ENCODE measurements around the gene THUMPD3.

THUMPD3 gene

GRCh38 chr3:9397906-9398699 lies 35.2 kb downstream of the THUMPD3 start:
- DNase-seq: no peak

- DNase-seq: no peak
Measured at GRCh38 chr3:9398700-9399336, 36.0 kb downstream of the THUMPD3 start.

DNA sequence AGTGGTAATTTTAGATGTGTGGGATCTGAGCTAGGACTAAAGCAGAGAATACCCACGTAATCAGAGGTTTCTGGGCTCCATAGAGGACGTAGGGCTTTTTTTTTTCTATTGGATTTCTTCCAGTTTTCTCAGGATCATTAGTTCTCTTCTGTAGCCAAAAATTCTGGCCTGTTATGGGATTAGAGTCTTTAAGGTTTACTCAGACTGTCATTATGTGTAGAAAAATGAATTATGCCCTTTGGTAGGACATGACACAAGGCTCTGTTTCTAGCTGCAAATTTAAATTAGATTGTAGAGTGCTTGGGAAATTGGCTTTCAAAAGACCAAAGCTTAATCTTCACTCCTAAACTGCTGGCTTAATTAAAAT lies 36.5 kb downstream of the THUMPD3 start:
- DNase-seq: no peak

- peak; percentile 12 for DNase-seq
Measured at GRCh38 chr3:9399746-9400145, 36.9 kb downstream of the THUMPD3 start.

GRCh38 chr3:9400616-9401015 lies 37.8 kb downstream of the THUMPD3 start:
- no peak for DNase-seq

DNA sequence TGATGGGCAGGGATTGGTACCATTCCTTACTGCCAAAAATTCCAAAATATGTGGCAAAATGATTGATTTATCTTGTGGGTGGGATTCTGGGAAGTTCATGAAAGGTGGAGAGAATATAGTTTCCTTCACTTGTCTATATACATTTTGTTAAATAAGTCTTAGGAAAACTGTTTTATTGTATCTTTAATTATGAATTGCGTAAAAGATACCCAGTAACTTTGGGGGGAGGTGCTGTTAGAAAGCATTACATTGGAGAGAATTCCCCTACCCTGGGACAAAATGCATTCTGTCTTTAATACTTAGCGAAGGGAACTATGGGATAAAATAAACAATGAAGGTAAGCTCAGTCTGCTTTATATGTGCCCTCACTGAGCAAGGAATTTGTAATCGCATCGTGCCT lies 39.1 kb downstream of the THUMPD3 start:
- no peak for DNase-seq

- DNase-seq: no peak
Measured at GRCh38 chr3:9402410-9403228, 39.8 kb downstream of the THUMPD3 start.

- DNase-seq: no peak
Measured at GRCh38 chr3:9403463-9403862, 40.6 kb downstream of the THUMPD3 start.

GRCh38 chr3:9404680-9405079 lies 41.8 kb downstream of the THUMPD3 start:
- no peak for DNase-seq

- no peak for DNase-seq
Measured at GRCh38 chr3:9405756-9406155, 42.9 kb downstream of the THUMPD3 start.

DNA sequence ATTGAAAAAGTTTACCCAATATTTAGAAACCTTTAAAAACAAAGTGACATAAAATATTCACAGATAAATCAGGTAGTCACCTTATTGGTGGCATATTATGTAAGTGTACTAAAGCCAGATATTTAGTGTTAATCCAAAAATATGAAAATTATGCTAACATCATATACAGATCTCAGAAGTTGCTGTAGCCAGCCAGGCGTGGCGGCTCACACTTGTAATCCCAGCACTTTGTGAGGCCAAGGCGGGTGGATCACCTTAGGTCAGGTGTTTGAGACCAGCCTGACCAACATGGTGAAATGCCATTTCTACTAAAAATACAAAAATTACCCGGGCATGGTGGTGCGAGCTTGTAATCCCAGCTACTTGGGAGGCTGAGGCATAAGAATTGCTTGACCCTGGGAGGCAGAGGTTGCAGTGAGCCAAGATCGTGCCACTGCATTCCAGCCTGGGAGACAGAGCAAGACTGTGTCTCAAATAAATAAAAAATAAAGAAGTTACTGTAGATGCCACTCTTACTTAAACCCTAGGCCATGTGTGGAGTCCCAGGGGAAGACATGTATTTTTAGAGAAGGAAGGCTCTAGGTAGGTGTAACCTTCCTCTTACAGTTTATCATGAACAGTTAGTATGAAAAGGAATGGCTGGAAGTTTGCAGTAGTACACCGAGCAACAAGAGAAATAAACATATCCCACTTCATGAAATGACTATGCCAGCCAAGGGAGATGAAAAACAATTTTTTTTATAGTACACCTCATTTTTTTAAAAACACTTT lies 44.2 kb downstream of the THUMPD3 start:
- DNase-seq: no peak

DNA sequence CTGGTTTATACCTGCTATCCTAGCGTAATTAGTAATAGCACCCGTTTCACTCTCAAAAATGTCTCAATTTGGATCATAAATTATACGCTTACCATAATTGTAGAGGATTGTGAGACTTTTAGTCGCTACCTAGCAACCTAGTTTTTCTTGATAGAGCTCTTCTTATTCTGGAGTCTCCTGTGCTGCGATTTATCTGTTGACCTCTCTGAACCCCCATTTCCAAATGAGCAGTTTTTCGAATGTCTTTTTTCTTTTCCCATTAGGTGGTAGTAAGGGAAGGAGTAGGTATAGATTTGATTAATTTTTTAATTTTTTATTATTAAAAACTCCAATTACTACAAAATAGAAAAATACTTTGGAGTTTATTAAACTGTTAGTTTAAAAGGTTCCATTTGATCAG lies 45.2 kb downstream of the THUMPD3 start:
- no peak for DNase-seq

GRCh38 chr3:9408546-9408945 lies 45.7 kb downstream of the THUMPD3 start:
- no peak for DNase-seq

GRCh38 chr3:9409981-9410854 lies 47.4 kb downstream of the THUMPD3 start:
- no peak for DNase-seq

DNA sequence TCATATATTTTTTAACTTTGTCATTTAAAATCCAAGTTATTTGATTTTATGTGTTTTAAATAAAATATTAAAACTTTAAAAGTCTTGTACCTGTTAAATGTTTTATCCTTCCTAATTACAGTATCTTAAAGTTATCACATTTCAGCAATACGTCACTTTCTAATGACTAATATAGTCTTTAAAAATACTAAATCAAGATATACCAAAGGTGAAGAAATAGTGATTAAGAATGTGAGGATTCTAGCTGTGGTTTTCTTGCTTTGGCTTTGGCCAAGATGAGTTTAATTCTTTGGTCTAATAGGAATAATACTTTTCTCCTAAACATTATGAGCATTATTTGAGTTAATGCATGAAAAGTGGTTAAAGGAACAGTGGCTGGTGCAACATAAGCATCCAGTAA lies 48.4 kb downstream of the THUMPD3 start:
- DNase-seq: no peak

- no peak for DNase-seq
Measured at GRCh38 chr3:9412293-9412692, 49.4 kb downstream of the THUMPD3 start.

DNA sequence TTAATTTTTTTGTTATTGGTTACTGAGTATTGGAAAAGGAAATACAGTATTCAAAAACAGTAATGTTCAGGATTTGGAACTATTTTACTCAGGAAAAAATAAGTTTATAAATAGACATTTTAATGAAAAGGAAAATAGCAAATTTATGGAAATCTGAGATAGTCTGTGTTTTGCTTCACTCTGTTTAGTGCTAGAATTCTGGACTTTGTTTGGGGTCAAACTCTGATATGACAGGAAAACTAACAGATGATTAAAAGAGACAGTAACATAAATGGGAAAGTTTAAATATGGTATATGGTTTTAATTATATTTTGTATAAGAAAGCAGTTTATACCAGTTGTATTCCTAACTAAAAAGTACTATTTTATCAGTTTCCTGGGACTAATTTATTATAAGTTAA lies 52.0 kb downstream of the THUMPD3 start:
- no peak for DNase-seq

GRCh38 chr3:9415485-9416138 lies 52.8 kb downstream of the THUMPD3 start:
- DNase-seq: no peak

- no peak for DNase-seq
Measured at GRCh38 chr3:9416139-9416780, 53.4 kb downstream of the THUMPD3 start.

DNA sequence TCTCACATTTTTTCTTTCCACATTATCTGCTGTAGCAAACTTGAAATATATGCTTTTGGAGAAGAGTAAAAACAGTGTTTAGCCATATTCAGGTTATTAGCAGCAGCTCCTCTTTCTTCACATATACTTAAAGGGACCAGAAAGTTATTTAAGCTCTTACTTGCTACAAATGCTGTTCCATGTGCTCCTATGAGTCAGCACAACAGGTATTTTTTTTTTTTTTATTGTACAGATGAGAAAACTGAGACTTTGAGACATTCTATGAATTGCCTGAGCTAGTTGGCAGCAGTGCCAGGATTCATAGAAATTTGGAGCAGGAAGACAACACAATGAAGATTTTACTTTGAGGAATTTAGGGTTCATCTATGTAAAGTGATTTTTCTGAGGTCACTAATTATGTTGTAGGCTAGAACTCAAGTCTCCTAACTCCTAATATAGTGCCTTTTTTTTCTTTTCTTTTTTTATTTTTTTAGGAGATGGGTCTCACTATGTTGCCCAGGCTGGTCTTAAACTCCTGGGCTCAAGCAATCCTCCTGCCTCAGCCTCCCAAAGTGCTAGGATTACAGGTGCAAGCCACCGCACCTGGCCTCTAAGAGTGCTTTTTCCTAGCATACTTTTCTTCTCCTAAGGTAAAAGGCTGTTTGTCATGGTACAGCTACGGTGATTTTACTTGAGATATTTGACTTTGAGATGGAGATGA lies 58.1 kb downstream of the THUMPD3 start:
- DNase-seq: no peak
